Measurements from ENCODE around the gene MLC1.
A peak's percentile ranks its signal among the peaks of the same experiment; 100 is the strongest.

The MLC1 gene

GRCh38 chr22:50031189-50032091 lies 53.8 kb downstream of the MLC1 start:
- CTCF ChIA-PET, result interaction anchor here (0.5 to 1.7 kb wide), 12 partner anchors 14 to 265 kb away, joined by 3 to 43 read pairs (median 4); no protein-coding TSS in a partner anchor

GRCh38 chr22:50030297-50031188 lies 54.7 kb downstream of the MLC1 start:
- ChIA-PET CTCF (interaction anchor here (0.5 to 1.7 kb wide), 21 partner anchors 11 to 112 kb away, joined by 3 to 43 read pairs (median 4); partner anchors contain the start of genes ALG12, CRELD2 and MLC1), POLR2A (interaction anchor here (1.0 kb wide), 2 partner anchors 98 to 100 kb away, joined by 3 to 5 read pairs; no protein-coding TSS in a partner anchor)
- peak; percentile 82 for DNase-seq (ENCODE audit: extremely low spot score)
- TF ChIP-seq NFRKB (IDR thresholded peaks at IDR 0.05) (no peak), ARNT (IDR thresholded peaks at IDR 0.05) (no peak), L3MBTL2 (conservative IDR thresholded peaks at IDR 0.05) (peak; percentile 63)

More at GRCh38 chr22:50031189-50032091, 53.8 kb downstream of the MLC1 start:
- no peak for DNase-seq (ENCODE audit: extremely low spot score)
- POLR2A ChIA-PET, result no interaction called here
- no peak for TF ChIP-seq NFRKB (IDR thresholded peaks at IDR 0.05)
- TF ChIP-seq ZNF384 (IDR thresholded peaks at IDR 0.05), result no peak
- no peak for TF ChIP-seq HDGF (IDR thresholded peaks at IDR 0.05; ENCODE audit: borderline replicate concordance)
- TF ChIP-seq FOXK2 (IDR thresholded peaks at IDR 0.05), result no peak
- no peak for TF ChIP-seq FOXA1 (IDR thresholded peaks at IDR 0.05)
- no peak for TF ChIP-seq SP1 (IDR thresholded peaks at IDR 0.05)
- TF ChIP-seq ARNT (IDR thresholded peaks at IDR 0.05), result no peak
- no peak for TF ChIP-seq TARDBP (IDR thresholded peaks at IDR 0.05)

- TF ChIP-seq ELF4 (IDR thresholded peaks at IDR 0.05) (no peak), FOXM1 (IDR thresholded peaks at IDR 0.05; ENCODE audit: borderline replicate concordance) (no peak), HDGF (IDR thresholded peaks at IDR 0.05; ENCODE audit: borderline replicate concordance) (no peak), PKNOX1 (IDR thresholded peaks at IDR 0.05) (no peak), L3MBTL2 (conservative IDR thresholded peaks at IDR 0.05) (no peak), BHLHE40 (IDR thresholded peaks at IDR 0.05; ENCODE audit: borderline replicate concordance) (no peak), TARDBP (IDR thresholded peaks at IDR 0.05) (no peak), NFRKB (IDR thresholded peaks at IDR 0.05) (no peak), SP1 (IDR thresholded peaks at IDR 0.05) (no peak), CTBP1 (IDR thresholded peaks at IDR 0.05; ENCODE audit: borderline replicate concordance) (no peak), SUZ12 (IDR thresholded peaks at IDR 0.05) (no peak), LEF1 (IDR thresholded peaks at IDR 0.05; ENCODE audit: borderline replicate concordance) (no peak), FOXK2 (IDR thresholded peaks at IDR 0.05) (no peak), ZNF384 (IDR thresholded peaks at IDR 0.05) (no peak), FOXA1 (IDR thresholded peaks at IDR 0.05) (no peak), ARNT (IDR thresholded peaks at IDR 0.05) (no peak)
- ChIA-PET POLR2A (no interaction called here), CTCF (interaction anchor here (0.7 kb wide), 1 partner anchor 9 kb away, joined by 4 read pairs; no protein-coding TSS in a partner anchor)
- DNase-seq (ENCODE audit: extremely low spot score), result no peak
These were observed 57.3 kb downstream of the MLC1 start for GRCh38 chr22:50027639-50028537.

- DNase-seq (ENCODE audit: extremely low spot score), result no peak
- ChIA-PET CTCF (no interaction called here), POLR2A (no interaction called here)
- TF ChIP-seq HDGF (IDR thresholded peaks at IDR 0.05; ENCODE audit: borderline replicate concordance), result no peak
- TF ChIP-seq SUZ12 (IDR thresholded peaks at IDR 0.05), result no peak
- no peak for TF ChIP-seq L3MBTL2 (conservative IDR thresholded peaks at IDR 0.05)
- no peak for TF ChIP-seq NFRKB (IDR thresholded peaks at IDR 0.05)
- TF ChIP-seq TARDBP (IDR thresholded peaks at IDR 0.05), result no peak
- no peak for TF ChIP-seq BHLHE40 (IDR thresholded peaks at IDR 0.05; ENCODE audit: borderline replicate concordance)
- no peak for TF ChIP-seq SP1 (IDR thresholded peaks at IDR 0.05)
- TF ChIP-seq FOXK2 (IDR thresholded peaks at IDR 0.05), result no peak
- no peak for TF ChIP-seq FOXA1 (IDR thresholded peaks at IDR 0.05)
- no peak for TF ChIP-seq ZNF384 (IDR thresholded peaks at IDR 0.05)
These were observed 59.2 kb downstream of the MLC1 start for GRCh38 chr22:50025993-50026392.

GRCh38 chr22:50022171-50022819 lies 62.9 kb downstream of the MLC1 start:
- no peak for DNase-seq (ENCODE audit: extremely low spot score)
- CTCF ChIA-PET, result no interaction called here
- POLR2A ChIA-PET, result no interaction called here
- TF ChIP-seq ZNF384 (IDR thresholded peaks at IDR 0.05), result no peak
- TF ChIP-seq SP1 (IDR thresholded peaks at IDR 0.05), result no peak
- no peak for TF ChIP-seq FOXK2 (IDR thresholded peaks at IDR 0.05)
- TF ChIP-seq L3MBTL2 (conservative IDR thresholded peaks at IDR 0.05), result no peak
- no peak for TF ChIP-seq HDGF (IDR thresholded peaks at IDR 0.05; ENCODE audit: borderline replicate concordance)
- TF ChIP-seq BHLHE40 (IDR thresholded peaks at IDR 0.05; ENCODE audit: borderline replicate concordance), result no peak
- TF ChIP-seq SUZ12 (IDR thresholded peaks at IDR 0.05), result no peak
- TF ChIP-seq CTBP1 (IDR thresholded peaks at IDR 0.05; ENCODE audit: borderline replicate concordance), result no peak
- TF ChIP-seq TARDBP (IDR thresholded peaks at IDR 0.05), result no peak
- TF ChIP-seq PKNOX1 (IDR thresholded peaks at IDR 0.05), result no peak
